ENCODE measurements around the gene NDST3. TPM values are rescaled to one million over a fixed set of nuclear protein-coding genes. Genes with fewer than 3 reads are reported as not detected.

The NDST3 gene
- total RNA-seq, 4 donors from 2014 or later = 0.25 TPM; not detected in 3

DNA sequence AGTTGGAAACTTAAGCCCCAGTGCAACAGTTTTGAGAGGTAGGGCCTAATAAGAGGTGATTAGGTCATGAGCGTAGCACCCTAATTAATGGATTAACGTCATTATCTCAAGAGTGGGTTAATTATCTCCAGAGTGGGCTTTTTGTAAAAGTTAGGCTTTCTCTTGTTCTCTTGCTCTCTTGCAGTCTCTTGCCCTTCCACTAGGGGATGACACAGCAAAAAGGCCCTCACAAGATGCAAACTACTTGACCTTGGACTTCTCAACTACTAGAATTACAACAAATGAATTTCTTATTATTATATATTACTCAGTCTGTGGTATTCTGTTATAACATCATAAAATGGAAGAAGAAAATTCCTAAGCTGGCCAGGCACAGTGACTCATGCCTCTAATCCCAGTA is 22.1 kb upstream of the NDST3 start:
- TF ChIP-seq POLR2A (IDR thresholded peaks at IDR 0.05) = no peak
- TF ChIP-seq, protein P1, sequence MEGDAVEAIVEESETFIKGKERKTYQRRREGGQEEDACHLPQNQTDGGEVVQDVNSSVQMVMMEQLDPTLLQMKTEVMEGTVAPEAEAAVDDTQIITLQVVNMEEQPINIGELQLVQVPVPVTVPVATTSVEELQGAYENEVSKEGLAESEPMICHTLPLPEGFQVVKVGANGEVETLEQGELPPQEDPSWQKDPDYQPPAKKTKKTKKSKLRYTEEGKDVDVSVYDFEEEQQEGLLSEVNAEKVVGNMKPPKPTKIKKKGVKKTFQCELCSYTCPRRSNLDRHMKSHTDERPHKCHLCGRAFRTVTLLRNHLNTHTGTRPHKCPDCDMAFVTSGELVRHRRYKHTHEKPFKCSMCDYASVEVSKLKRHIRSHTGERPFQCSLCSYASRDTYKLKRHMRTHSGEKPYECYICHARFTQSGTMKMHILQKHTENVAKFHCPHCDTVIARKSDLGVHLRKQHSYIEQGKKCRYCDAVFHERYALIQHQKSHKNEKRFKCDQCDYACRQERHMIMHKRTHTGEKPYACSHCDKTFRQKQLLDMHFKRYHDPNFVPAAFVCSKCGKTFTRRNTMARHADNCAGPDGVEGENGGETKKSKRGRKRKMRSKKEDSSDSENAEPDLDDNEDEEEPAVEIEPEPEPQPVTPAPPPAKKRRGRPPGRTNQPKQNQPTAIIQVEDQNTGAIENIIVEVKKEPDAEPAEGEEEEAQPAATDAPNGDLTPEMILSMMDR (IDR thresholded peaks at IDR 0.05) = no peak
- H3K4me3 ChIP-seq (ENCODE audit: low read depth, poor library complexity, severe bottlenecking) = no peak overlapping the region
- 91 to 96% methylated on average over 2 of the region's 2 CpGs for WGBS, 2 donors
- no peak for DNase-seq (ENCODE audit: low spot score in 2 of 2)
- intact Hi-C loops (cut with DNase I; ENCODE audit: low total_unique reads) = no loop called here

DNA sequence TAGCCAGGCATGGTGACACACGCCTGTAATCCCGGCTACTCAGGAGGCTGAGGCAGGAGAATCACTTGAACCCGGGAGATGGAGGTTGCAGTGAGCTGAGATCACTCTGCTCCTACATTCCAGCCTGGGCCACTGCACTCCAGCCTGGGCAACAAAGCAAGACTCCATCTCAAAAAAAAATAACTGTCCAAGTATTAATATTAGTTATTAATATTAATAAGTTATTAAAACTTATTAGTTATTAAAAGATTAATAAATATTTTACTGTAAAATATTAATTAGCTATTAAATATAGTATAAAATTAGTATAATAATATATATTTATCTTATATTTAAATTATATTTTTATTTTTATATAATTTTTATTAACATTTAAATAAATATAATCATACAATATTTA is 19.5 kb upstream of the NDST3 start:
- intact Hi-C loops (cut with DNase I; ENCODE audit: low total_unique reads) = no loop called here
- 90 to 94% methylated on average over 3 of the region's 3 CpGs for WGBS, 2 donors
- no peak overlapping the region for H3K4me3 ChIP-seq (ENCODE audit: low read depth, poor library complexity, severe bottlenecking)
- TF ChIP-seq, protein P1 (IDR thresholded peaks at IDR 0.05) = no peak
- no peak for TF ChIP-seq POLR2A (IDR thresholded peaks at IDR 0.05)
- DNase-seq (ENCODE audit: low spot score in 2 of 2) = no peak

DNA sequence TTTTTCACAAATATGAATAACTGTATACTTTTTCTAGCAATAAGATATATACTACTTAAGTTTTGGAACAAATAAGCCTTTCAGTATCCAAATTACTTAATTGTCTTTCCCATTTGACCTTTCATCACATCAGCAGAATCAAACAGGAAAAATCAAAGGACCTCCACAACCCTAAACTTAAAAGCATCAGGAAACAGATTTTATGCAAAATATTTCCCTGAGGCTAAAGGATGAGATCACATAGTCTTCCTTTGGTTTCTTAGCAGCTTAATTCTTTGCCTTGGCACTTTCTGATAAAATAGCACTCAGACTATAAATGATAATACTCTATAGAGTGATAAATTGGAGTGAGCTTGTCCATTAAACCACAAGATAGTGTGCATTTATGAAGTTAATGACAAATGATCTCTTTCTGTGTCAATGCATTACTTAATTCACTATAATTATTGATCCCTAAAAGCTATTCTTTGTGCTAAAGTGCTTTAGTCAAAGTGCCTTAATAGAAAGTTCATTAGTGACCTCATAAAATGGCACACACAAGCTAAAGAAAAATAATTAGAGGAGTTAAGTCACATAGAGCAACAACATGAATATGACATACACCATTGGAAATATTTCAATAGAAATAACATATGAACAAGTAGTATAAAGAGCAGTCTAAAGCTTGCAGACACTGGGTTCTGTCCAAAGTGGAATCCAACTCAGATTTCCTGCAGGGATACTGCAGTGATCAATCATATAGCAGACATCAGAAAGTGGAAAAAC is 15.7 kb upstream of the NDST3 start:
- no peak for DNase-seq (ENCODE audit: low spot score in 2 of 2)
- no peak overlapping the region for H3K4me3 ChIP-seq (ENCODE audit: low read depth, poor library complexity, severe bottlenecking)
- no peak for TF ChIP-seq POLR2A (IDR thresholded peaks at IDR 0.05)
- TF ChIP-seq, protein P1 (IDR thresholded peaks at IDR 0.05) = no peak
- intact Hi-C loops (cut with DNase I; ENCODE audit: low total_unique reads) = no loop called here

DNA sequence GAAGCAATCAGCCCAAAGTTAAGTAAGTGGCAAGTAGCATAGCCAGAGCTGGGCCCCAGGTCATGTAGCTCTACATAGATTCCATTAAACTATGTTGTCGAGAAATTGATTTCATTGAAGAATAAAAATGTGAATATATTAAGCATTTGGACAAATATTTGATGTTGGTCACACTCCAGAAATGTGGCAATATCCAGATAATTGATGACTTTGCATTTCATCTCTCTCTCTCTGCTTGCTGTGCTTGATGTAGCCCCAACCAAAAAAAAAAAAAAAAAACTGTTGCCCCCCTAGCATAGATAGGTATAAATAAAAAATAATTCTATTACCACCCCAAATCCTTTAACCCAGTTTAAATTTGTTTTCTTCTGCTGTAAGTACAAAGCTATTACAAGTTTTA is 7.5 kb upstream of the NDST3 start:
- 55 to 74% methylated on average over 1 of the region's 1 CpG for WGBS, 2 donors
- intact Hi-C loops (cut with DNase I; ENCODE audit: low total_unique reads) = no loop called here
- H3K4me3 ChIP-seq (ENCODE audit: low read depth, poor library complexity, severe bottlenecking) = no peak overlapping the region
- no peak for DNase-seq (ENCODE audit: low spot score in 2 of 2)
- no peak for TF ChIP-seq POLR2A (IDR thresholded peaks at IDR 0.05)
- TF ChIP-seq, protein P1 (IDR thresholded peaks at IDR 0.05) = no peak

DNA sequence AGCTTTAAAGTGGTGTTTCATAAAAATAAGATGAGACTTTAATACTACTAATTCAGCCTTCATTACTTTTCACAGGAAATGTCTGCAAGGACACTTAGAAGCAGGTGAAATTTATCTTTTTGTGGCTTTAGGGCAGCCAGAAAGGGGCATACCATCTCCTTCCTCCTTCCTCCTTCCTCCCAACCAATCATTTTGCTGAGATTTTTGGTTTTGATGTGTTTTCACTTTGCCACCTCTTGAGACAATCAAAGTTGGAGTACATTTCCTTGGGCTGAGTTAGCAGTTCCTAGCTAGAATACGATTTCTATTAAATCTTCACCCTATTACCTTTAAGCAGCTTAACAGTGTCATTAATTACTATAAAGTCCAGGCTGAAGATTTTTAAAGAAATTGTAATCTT is 5.1 kb upstream of the NDST3 start:
- WGBS, 2 donors = 73 to 79% methylated on average over 1 of the region's 1 CpG
- no peak for DNase-seq (ENCODE audit: low spot score in 2 of 2)
- intact Hi-C loops (cut with DNase I; ENCODE audit: low total_unique reads) = no loop called here
- no peak overlapping the region for H3K4me3 ChIP-seq (ENCODE audit: low read depth, poor library complexity, severe bottlenecking)
- TF ChIP-seq POLR2A (IDR thresholded peaks at IDR 0.05) = no peak
- TF ChIP-seq, protein P1 (IDR thresholded peaks at IDR 0.05) = no peak

DNA sequence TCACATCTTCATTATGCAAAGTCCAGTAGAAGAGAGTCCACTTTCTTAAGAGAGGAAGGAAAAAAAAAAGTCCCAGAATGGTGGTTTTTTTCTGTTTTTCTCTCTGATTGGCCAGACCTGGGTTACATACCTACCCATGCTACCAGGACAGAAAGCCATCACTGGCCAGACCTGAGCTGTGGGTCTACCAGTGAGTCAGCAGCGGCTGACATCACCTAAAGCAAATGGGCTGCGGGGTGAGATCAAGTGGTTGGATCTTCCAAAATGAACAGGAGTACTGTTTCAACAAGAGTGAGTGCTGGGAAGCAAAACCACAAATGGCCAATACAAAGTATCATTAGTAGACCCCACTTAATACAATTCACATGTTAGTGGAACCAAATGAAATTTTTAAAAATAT is 1.6 kb upstream of the NDST3 start:
- intact Hi-C loops (cut with DNase I; ENCODE audit: low total_unique reads) = no loop called here
- TF ChIP-seq POLR2A (IDR thresholded peaks at IDR 0.05) = no peak
- TF ChIP-seq, protein P1 (IDR thresholded peaks at IDR 0.05) = no peak
- no peak overlapping the region for H3K4me3 ChIP-seq (ENCODE audit: low read depth, poor library complexity, severe bottlenecking)
- 71 to 81% methylated on average over 2 of the region's 2 CpGs for WGBS, 2 donors
- no peak for DNase-seq (ENCODE audit: low spot score in 2 of 2)
